Vagina (tissue), 2 donors: Measurements from ENCODE around the gene TFAP2D.

Source experiments
- POLR2A ChIP-seq, 2 donors: fragments of 450-650 bp; IDR thresholded peaks; one replicate each; pipeline ENCODE4 v1.6.1; 2017; ENCODE audit warnings: antibody characterized with exemption in 2 of 2, mild to moderate bottlenecking in 2 of 2, moderate library complexity in 2 of 2
- POLR2AphosphoS5 ChIP-seq, 2 donors: sonication (generic); formaldehyde crosslinking; IDR thresholded peaks; one replicate each; pipeline ENCODE4 v1.9.0; 2017; ENCODE audit warnings: antibody characterized with exemption in 2 of 2, mild to moderate bottlenecking in 2 of 2, low read depth in 1 of 2; ENCODE audit not compliant: insufficient read depth in 1 of 2
- TF ChIP-seq, protein P1 (sequence below), 3 experiments: fragments of 450-650 bp in 2 of 3; fragments of 200-600 bp in 1 of 3; sonication (generic) in 1 of 3; IDR thresholded peaks; one replicate each; pipeline ENCODE4 v1.5.1; 2017 to 2019; ENCODE audit warnings: antibody characterized with exemption in 3 of 3, mild to moderate bottlenecking in 2 of 3, moderate library complexity in 2 of 3

DNA sequence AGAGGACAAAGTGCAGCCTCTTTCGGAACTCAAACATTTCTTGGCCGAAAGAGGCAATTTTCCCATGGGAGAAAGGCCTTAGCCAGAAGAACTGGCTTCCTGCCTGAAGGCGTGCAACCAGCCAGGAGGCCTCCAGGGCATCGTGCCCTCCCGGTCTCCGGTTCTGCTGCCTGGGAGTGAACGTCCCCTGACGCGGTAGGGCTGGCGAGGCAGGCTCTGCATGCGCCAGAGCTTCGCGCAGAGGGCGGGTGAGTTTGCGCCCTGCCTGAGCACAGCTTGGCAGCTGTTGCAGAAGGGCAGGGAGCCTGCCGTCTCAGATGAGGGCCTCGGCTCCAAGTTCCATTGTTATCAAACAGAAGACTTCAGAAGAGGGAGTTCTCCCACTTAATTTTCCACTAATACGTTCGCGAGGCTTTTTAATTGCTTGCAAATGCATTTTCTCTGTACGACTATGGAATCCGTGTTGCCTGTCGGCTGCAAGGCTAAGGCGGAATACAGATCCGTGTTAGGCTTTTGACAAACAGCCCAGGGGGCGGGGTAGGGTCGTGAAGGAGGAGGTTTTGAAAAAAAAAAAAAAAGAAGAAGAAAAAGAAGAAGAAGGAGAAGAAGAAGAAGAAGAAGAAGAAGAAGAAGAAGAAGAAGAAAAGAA lies 5.5 kb upstream of the TFAP2D start:
- TF ChIP-seq, protein P1, sequence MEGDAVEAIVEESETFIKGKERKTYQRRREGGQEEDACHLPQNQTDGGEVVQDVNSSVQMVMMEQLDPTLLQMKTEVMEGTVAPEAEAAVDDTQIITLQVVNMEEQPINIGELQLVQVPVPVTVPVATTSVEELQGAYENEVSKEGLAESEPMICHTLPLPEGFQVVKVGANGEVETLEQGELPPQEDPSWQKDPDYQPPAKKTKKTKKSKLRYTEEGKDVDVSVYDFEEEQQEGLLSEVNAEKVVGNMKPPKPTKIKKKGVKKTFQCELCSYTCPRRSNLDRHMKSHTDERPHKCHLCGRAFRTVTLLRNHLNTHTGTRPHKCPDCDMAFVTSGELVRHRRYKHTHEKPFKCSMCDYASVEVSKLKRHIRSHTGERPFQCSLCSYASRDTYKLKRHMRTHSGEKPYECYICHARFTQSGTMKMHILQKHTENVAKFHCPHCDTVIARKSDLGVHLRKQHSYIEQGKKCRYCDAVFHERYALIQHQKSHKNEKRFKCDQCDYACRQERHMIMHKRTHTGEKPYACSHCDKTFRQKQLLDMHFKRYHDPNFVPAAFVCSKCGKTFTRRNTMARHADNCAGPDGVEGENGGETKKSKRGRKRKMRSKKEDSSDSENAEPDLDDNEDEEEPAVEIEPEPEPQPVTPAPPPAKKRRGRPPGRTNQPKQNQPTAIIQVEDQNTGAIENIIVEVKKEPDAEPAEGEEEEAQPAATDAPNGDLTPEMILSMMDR (IDR thresholded peaks at IDR 0.05), result no peak
- no peak for TF ChIP-seq POLR2A (IDR thresholded peaks at IDR 0.05)
- no peak for TF ChIP-seq POLR2AphosphoS5 (IDR thresholded peaks at IDR 0.05; ENCODE audit: insufficient read depth in 1 of 2, low read depth in 1 of 2)
